Measurements from ENCODE around the gene DCANP1. TPM values are rescaled to one million over a fixed set of nuclear protein-coding genes. Genes with fewer than 3 reads are reported as not detected.
A peak's percentile ranks its signal among the peaks of the same experiment; 100 is the strongest.

The DCANP1 gene
- polyA plus RNA-seq, 1 donor (not counting 4 experiments of a cell fraction or from before 2014, with no cell fraction given) = not detected

GRCh38 chr5:135426102-135427082, 20.8 kb downstream of the DCANP1 start:
- Histone ChIP-seq H3K4me3 (ENCODE audit: control insufficient read depth in 2 of 3, extremely low read depth in 1 of 3, insufficient read depth in 2 of 3, low read depth in 1 of 3, low read length in 3 of 3) (no peak overlapping the region), H3K36me3 (ENCODE audit: control insufficient read depth in 2 of 2, extremely low read depth in 1 of 2, insufficient read depth in 2 of 2, low read length in 2 of 2) (no peaks in the 10 kb centered on the region), H3K9me3 (ENCODE audit: control insufficient read depth, low read depth, low read length) (peaks cover 4% of the 10 kb centered on the region), H3K9ac (ENCODE audit: control insufficient read depth, extremely low read depth, insufficient read depth, low read length) (no peak overlapping the region), H3K27me3 (ENCODE audit: control insufficient read depth, extremely low read depth, insufficient read depth, low read length) (peaks cover 4% of the 10 kb centered on the region), H3K9me1 (ENCODE audit: control insufficient read depth, extremely low read depth, insufficient read depth, low read length) (no peaks in the 10 kb centered on the region), H3K4me1 (ENCODE audit: control insufficient read depth, extremely low read depth, insufficient read depth, low read length) (peaks cover 11% of the 10 kb centered on the region), H4K20me1 (ENCODE audit: control insufficient read depth, extremely low read depth, insufficient read depth, low read length) (no peaks in the 10 kb centered on the region), H3K27ac (ENCODE audit: control insufficient read depth, insufficient read depth, low read length) (no peak overlapping the region), H3K4me2 (ENCODE audit: control insufficient read depth, extremely low read depth, insufficient read depth, low read depth, low read length) (no peak overlapping the region), H3K79me2 (ENCODE audit: control insufficient read depth, insufficient read depth, low read length) (no peaks in the 10 kb centered on the region), H2AFZ (ENCODE audit: control insufficient read depth, low read length) (no peak overlapping the region)
- dilution Hi-C loops (cut with MboI; ENCODE audit: extremely low pct_ligation_motif_present, low sequenced_read_pairs) = no loop called here
- no peak for DNase-seq (ENCODE audit: low read depth, low spot score)
- TF ChIP-seq EZH2 (IDR thresholded peaks at IDR 0.05; ENCODE audit: low read length) = no peak
- TF ChIP-seq CTCF (optimal IDR thresholded peaks at IDR 0.05 in 1 of 3, IDR thresholded peaks at IDR 0.05 in 1 of 3, conservative IDR thresholded peaks at IDR 0.05 in 1 of 3; ENCODE audit: extremely low read depth in 1 of 3, insufficient read depth in 2 of 3, low read length in 3 of 3) = peak; percentile 64 to 86 (median 72)
- FAIRE-seq = peak; percentile 73

GRCh38 chr5:135425641-135426040, 21.5 kb downstream of the DCANP1 start:
- H3K4me2 ChIP-seq (ENCODE audit: control insufficient read depth, extremely low read depth, insufficient read depth, low read depth, low read length) = no peak overlapping the region
- H3K36me3 ChIP-seq (ENCODE audit: control insufficient read depth in 2 of 2, extremely low read depth in 1 of 2, insufficient read depth in 2 of 2, low read length in 2 of 2) = no peaks in the 10 kb centered on the region
- no peak overlapping the region for H3K9ac ChIP-seq (ENCODE audit: control insufficient read depth, extremely low read depth, insufficient read depth, low read length)
- no peak overlapping the region for H3K4me3 ChIP-seq (ENCODE audit: control insufficient read depth in 2 of 3, extremely low read depth in 1 of 3, insufficient read depth in 2 of 3, low read depth in 1 of 3, low read length in 3 of 3)
- no peak for DNase-seq (ENCODE audit: low read depth, low spot score)
- H2AFZ ChIP-seq (ENCODE audit: control insufficient read depth, low read length) = no peak overlapping the region
- H3K79me2 ChIP-seq (ENCODE audit: control insufficient read depth, insufficient read depth, low read length) = no peaks in the 10 kb centered on the region
- no peaks in the 10 kb centered on the region for H3K9me1 ChIP-seq (ENCODE audit: control insufficient read depth, extremely low read depth, insufficient read depth, low read length)
- no peak overlapping the region for H3K27ac ChIP-seq (ENCODE audit: control insufficient read depth, insufficient read depth, low read length)
- H3K4me1 ChIP-seq (ENCODE audit: control insufficient read depth, extremely low read depth, insufficient read depth, low read length) = peaks cover 11% of the 10 kb centered on the region
- peaks cover 4% of the 10 kb centered on the region for H3K9me3 ChIP-seq (ENCODE audit: control insufficient read depth, low read depth, low read length)
- dilution Hi-C loops (cut with MboI; ENCODE audit: extremely low pct_ligation_motif_present, low sequenced_read_pairs) = no loop called here
- TF ChIP-seq CTCF (optimal IDR thresholded peaks at IDR 0.05 in 1 of 3, IDR thresholded peaks at IDR 0.05 in 1 of 3, conservative IDR thresholded peaks at IDR 0.05 in 1 of 3; ENCODE audit: extremely low read depth in 1 of 3, insufficient read depth in 2 of 3, low read length in 3 of 3) = no peak
- H4K20me1 ChIP-seq (ENCODE audit: control insufficient read depth, extremely low read depth, insufficient read depth, low read length) = no peaks in the 10 kb centered on the region
- FAIRE-seq = no peak
- H3K27me3 ChIP-seq (ENCODE audit: control insufficient read depth, extremely low read depth, insufficient read depth, low read length) = peaks cover 4% of the 10 kb centered on the region

All from keratinocyte (primary cell).